NCI-H524 (cell line): ENCODE data around the gene MC3R.
"Not testable (repeated sequence)": the region's sequence is repeated elsewhere in the genome, so short reads cannot be mapped to it uniquely, and the experiment has no call there.

Experiments used
- DNase-seq, 2 experiments: peaks; one replicate each; lab custom pipeline; 2025; lab: John Stamatoyannopoulos, UW

The MC3R gene

DNA sequence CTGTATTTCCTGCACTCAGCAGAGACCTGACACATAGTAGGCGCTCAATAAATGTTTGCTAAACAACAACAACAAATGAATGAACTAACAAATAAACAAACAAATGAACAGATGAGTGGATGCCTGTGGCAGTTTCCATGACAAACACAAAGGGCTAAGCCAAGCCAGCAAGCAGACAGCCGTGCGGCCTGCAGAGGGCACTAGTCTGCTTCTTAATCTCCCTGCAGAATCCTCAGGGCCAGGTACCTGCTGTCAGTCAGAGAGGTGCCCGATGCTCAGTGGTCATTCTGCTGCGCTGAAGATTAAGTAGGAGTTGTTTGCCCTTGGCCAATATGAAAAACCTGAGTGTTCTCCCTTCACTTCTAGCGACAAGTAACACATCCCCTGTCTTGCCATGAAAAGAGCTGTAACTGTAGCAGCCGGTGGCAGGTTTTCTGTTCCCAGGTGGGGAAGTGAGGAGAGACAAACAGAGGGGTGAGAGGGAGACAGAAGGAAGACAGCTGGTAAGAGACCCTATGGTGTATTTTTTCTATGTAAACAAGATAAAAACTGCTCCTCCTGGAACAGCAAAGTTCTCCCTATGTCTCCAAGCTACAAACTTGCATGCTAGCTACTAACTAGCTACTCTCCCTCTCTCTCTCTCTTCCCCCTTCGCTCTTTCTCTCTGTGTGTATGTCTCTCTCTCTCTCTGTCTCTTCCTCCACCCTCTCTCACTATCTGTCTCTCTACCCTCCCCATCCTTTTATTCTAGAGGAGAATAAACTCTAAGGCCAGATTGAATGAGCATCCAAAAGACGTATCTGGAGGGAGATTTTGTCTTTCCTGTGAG, at the start of gene MC3R:
TSS of gene MC3R (plus strand) at position 779 of the 829 bp plus-strand sequence. CDS start 112 bp downstream, outside the sequence.
- DNase-seq, result peak in 1 of 2 experiments; percentile 46

DNA sequence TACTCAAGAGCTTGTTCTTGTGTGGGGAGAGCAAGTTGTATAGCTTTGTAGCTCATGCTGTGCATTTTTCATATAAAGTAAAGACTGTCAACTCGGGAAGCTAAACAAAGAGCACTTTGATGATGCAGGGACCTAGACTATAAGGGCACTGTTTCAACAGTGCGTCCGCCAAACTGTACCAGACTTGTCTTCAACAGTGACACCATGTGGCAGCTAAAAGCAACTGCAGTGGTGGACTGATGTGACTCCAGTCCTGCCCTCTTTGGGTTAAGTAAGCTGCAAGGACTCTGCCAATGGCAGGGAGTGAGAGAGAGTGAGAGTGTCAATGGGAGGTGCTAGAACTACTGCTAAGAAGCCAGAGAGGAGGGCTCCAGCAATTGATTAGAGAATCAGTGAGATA, 48.1 kb upstream of the MC3R start:
- no peak for DNase-seq

DNA sequence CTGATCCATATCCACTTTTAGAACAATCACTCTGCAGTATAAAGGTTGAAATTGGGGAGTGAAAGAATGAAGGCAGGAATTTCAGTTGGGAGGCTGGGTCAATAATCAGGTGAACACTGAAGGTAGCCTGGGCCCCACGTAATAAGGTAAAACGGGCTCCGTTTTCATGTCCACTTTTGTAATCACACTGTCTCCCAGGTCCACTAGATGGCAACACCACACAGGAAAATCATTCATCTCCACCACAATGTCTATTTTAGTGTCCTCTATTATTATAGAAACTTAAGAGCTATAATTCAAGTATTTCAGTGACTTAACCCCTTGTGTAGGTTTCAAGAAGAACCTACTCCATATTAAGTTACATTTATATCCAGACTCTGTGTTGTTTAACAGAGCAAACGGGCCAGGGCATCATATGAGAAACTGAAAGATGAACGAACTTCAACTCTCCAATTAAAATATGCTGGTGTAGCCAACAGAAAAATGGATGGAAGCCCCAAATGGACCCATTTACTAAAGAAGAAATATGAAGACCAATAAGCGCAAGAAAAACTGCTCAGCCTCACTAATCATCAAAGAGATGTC, 45.9 kb upstream of the MC3R start:
- DNase-seq, result peak in 1 of 2 experiments; percentile 6

DNA sequence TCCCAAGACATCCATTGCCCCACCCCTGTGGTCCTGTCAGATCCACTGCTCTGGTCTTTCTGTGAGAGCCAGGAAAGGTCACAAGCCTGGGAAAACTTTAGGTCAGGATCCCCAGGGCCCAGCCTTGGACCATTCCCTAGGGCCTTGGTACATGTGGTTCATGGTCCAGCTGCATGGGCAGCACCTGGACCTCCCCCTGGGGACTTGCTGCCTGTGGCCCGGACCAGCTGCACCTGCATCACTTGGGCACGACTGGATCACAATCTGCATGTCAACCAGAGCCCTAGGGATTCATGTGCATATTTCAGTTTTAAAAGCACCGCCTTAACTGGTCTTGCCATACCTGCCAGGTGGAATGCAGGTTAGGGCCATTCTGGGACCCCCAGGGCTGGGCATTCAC, 44.3 kb upstream of the MC3R start:
- no peak for DNase-seq

DNA sequence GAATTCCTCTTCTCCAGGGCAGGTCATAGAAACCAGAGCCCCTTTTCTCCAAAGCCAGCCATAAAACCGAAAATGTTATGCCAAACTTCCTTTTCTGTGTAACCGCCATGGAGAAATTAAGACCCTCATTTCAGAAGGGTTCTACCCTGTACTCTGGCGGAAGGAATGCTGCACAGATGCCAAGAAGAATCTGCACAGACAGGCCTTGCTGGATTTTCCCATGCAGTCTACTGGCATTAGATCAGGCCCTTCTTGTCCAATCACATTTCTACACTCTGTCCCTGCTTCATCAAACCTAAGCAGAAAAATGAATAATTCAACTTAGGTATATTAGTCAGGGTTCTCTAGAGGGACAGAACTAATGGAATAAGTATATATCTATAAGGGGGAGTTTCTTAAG, 43.2 kb upstream of the MC3R start:
- DNase-seq, result no peak

DNA sequence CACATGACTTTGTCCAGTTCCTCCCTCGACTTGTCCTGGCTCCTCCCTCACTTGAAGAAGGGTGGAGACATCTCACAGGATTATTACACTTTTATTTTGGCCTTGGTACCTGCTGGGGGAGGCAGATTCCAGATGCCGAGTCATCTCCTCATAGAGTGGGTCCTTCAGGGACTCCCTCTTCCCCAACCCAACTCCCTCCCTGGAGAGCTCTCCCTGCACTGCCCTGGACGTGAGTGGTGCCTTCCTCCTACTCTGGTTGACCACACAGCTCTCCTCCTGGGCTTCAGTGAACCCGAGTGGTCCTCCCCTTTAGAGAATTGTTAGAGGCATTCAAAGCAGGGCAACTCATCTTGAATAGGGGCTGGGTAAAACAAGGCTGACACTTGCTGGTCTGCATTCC, 40.9 kb upstream of the MC3R start:
- no peak for DNase-seq

DNA sequence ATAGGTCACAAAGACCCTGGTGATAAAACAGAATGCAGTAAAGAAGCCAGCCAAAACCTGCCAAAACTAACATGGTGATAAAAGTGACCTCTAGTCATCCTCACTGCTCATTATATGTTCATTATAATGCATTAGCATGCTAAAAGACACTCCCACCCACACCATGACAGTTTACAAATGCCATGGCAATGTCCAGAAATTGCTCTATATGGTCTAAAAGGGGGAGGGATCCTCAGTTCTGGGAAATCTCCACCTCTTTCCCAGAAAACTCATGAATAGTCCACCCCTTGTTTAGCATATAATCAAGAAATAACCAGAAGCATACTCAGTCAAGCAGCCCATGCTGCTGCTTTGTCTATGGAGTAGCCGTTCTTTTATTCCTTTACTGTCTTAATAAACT, 40.4 kb upstream of the MC3R start:
- DNase-seq, result no peak

DNA sequence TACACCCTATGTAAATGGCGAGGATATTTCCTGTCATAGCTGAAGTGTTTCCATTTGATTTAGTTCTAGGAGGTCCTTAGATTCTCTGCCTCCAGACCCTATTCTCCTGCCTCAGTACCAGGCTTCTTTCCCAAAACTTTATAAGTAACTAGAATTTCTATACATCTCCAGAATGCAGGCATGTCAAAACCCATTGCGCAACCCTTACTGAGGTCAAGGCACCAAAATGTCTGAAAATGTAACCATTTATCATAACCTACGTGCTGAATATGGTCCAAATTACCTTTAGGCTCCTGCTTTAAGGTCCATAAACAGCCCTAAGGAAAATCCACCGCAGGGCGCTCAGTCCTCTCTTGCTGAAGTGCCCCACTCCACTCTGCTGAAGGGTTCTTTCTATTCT, 37.5 kb upstream of the MC3R start:
- DNase-seq, result no peak

DNA sequence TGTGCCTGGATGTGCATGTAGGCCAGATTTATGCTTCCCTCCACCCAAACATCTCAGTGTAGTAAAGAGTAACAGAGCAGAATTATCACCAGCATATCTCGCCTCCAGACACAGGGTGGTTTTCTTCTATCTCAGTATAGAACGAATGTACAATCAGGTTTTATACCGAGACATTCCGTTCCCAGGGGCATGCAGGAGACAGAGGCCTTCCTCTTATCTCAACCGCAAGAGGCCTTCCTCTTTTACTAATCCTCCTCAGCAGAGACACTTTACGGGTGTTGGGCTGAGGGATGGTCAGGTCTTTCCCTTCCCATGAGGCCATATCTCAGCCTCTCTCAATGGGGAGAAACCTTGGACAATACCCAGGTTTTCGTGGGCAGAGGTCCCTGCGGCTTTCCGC, 36.4 kb upstream of the MC3R start:
- no peak for DNase-seq

DNA sequence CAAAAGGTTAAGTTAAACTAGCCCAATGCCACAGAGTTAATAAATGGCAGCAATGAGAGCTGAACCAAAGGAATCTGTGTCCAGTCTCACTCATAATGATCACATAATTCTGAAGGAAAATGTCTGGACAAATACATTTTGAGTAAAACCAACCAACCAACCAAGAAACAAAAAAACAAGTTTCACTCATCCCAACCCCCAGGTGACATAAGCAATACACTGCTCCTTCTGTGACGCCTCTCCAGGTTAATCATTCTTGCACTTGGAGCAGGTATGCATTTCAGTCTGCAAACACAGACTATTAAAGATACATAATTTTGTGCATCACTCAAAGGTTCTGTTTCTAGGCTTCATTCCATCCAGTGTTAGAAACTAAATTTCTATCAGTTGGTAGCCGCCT, 35.2 kb upstream of the MC3R start:
- no peak for DNase-seq

DNA sequence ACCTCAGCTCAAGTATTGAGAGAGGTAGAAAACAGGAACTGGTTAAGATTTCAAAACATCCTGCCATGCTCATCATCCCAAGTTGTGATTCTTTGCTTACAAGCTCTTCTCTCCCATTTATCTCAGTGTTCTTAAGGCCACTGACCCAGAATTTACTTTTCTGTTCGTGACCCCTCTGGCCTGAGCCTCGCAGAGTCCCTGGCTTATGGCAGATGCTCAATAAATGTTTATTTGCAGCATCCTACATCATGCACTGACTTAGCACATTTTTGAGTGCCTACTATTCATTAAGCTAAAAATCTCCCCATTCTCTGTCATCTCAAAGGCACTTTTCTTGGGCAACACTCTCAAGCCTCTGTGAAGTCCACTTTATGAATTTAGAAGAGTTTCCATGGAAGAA, 33.4 kb upstream of the MC3R start:
- no peak for DNase-seq

DNA sequence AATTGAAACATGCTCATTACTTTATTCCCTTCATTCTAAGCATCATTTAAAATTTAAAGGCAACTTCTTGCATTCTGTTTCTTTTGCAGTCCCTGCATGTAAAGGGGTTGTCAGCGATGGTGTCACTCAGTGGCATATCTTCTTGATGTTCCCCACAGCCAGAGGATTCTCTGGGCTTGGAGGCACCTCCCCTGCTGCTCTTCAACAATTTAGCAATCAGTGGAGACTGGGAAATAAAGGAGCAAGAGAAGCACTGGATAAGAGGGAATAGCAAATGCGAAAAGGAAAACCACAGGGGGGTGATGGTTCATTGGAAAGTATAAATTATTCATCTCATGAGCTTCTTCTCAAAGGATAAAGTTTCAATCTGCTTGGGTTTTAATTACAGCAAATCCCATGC, 30.7 kb upstream of the MC3R start:
- DNase-seq, result no peak

DNA sequence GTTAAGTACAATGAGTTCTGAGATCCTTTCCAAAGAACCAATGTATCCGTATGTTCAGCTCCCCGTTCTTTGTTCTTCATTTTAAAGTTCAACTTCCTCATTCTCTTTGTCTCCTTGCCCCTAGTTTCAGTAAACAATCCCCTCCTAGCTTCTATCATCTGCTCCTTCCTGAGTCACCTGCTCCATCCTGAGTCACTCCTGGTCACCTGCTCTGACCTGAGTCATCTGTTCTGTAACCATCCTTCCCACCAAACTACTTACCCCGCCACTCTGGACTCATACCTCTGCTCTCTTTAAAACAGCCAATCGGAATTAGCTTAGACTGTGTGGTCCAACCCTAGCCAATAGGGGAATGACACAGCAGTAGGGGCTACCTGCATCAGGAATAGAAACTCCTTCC, 27.3 kb upstream of the MC3R start:
- DNase-seq, result not testable (repeated sequence)

DNA sequence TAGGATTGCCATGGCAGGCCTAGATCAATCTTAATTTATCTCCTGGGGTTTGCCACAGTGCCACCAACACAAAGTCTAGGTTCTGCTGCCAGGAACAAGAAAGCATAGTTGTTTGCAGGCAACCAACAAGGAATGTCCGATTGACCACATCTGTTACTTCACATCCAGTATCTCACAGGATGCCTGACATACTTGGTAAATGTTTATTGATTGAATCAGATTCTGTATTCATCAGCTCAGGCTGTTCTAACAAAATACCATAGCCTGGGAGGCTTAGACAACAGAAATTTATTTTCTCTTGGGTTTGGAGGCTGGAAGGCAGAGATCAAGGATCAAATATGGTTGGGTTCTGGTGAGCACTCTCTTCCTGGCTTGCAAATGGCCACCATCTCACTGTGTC, 26.3 kb upstream of the MC3R start:
- DNase-seq, result no peak

DNA sequence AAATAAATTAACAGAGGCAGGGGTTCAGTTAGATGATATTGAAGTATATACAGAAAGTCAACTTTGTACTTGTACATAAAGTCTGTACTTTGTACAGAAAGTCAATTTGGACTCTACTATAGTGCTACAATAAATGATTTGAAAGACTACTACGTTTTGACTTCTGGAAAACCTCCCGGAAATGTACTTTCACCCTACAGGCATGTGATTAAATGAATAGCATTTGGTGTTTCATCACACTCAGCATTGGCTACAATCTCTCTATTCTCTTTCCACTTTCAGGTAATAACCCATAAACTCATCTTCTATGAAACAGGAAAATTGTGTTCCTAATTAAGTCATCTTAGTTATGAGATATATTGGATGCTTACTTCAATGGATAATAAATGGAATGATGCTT, 25.6 kb upstream of the MC3R start:
- no peak for DNase-seq

DNA sequence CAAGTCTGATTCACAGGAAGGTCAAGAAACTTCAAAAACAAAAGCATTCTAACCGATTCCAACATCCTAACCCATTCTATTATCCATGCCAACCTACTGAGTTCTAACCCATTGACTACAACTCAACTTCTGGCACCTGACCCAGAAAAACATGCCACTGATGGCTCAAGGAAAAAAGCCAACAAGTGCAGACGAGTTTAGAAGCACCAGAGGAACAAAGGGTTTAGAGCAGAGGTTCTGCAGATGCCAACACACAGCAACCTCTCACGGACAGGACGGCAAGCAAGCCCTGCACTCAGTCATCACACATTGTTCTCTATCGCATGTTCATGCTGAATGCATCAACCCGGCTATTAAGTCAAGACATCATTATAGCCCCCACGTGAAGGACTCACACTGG, 25.2 kb upstream of the MC3R start:
- no peak for DNase-seq

DNA sequence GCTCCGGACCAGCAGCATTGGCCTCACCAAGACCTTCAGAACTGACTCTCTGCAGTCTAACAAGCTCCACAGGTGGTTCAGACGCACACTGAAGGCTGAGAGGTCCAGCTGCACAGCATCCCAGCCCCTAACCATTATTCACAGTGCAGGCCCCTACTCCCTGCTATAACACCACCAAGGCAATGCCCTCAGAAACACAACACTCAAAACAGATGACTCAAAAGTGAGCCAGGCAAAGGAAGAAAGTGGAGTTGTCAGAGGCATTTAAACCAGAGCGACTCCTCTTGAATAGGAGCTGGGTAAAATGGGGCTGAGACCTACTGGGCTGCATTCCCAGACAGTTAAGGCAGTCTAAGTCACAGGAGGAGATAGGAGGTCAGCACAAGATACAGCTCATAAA, 20.5 kb upstream of the MC3R start:
- no peak for DNase-seq

DNA sequence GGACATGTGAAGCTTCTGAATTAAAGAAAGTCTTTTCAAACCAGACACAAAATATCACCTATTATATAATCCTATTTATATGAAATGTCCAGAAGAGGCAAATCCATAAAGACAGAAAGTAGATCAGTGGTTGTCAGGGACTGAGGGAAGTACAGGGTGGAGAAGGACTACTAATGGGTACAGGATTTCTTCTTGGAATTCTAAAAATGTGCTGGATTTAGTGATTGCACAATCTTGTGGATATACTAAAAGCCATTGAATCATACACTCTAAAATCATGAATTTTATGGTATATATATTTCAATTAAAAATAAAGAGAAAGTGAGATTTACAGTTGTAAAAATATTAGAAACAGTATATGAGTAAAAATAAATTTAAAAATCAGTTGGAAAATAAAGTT, 18.7 kb upstream of the MC3R start:
- no peak for DNase-seq

DNA sequence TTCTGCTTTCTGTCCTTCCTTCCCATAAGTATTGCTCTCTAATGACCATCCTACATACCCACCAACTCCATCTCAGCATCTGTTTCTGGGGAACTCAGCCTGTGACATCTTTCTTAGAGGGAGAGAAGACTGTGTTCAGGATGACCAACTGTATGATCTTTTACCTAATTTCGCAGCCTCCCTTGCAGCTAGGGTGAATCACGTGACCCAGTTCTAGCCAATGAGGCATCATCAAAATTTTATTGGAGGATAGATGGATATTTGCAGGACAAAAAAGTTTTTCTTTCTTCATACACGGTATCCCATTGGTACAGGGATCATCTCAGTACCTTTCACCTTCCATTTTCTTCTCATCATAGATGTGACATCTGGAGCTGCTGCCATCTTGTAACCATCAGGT, 14.4 kb upstream of the MC3R start:
- DNase-seq, result no peak

DNA sequence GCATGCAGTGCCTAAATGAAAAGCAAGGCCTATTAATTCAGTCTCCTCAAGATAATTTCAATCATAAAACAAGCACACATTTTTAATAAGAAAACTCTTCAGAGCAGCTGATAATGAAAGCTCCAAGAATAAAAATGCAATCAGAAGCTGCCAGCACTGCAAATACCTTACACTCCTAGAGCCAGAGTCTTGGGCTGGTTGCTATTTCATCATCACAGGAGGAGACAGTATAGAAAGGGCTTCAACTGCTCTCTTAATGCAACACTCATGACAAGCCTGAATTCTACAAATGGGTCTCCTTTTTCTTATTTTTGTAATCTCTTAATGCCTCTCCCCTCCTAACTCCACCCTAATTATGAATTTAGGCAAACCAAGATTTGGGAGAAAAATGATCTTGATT, 11.2 kb upstream of the MC3R start:
- no peak for DNase-seq

DNA sequence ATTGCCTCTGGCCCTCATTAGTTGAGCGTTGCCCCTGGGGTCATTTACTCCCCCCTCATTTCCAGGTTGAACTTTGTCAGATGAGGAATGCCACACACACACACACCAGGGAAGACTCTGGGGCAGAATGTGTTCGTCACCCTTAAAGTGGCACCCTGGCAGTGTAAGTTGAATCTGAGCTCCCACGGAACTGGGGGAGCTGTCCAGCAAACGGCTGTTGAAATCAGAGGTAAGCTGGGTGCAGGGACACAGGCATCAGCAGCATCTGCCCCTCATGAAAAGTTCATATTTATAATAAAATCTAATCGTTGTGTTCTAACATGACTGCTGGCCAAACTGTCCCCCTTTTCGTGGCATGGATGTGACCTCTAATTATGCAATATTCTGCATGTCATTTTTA, 4.3 kb upstream of the MC3R start:
- DNase-seq, result no peak

DNA sequence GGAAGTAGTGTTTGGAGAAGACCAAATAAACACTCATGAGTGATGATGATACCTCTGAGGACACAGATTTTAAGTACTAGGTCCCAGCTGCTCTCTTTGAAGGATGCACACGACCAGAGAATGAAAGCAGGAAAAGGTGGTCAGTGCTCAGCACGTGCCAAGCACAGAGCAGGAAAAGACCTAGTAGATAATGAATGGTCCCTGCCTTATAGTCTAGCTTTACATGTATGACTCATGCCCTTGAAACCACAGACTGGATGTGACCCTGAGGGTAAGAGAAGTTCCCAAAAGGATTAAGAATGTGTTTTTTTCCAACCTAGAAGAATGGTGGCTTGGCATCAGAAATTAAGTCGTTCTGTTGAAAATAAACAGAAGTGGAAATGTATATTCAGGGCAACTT, 2.8 kb upstream of the MC3R start:
- DNase-seq, result no peak

DNA sequence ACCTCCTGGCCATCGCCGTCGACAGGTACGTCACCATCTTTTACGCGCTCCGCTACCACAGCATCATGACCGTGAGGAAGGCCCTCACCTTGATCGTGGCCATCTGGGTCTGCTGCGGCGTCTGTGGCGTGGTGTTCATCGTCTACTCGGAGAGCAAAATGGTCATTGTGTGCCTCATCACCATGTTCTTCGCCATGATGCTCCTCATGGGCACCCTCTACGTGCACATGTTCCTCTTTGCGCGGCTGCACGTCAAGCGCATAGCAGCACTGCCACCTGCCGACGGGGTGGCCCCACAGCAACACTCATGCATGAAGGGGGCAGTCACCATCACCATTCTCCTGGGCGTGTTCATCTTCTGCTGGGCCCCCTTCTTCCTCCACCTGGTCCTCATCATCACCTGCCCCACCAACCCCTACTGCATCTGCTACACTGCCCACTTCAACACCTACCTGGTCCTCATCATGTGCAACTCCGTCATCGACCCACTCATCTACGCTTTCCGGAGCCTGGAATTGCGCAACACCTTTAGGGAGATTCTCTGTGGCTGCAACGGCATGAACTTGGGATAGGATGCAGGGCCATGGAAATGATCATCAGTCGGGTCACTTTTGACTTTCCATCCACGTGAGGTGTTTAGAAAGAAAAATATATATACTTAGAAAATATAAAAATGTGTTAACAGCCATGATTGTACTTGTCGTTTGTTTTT, 868 bp downstream of the MC3R start:
- peak in 1 of 2 experiments; percentile 2 for DNase-seq
